ENCODE results near the gene HDAC4.

The HDAC4 gene

DNA sequence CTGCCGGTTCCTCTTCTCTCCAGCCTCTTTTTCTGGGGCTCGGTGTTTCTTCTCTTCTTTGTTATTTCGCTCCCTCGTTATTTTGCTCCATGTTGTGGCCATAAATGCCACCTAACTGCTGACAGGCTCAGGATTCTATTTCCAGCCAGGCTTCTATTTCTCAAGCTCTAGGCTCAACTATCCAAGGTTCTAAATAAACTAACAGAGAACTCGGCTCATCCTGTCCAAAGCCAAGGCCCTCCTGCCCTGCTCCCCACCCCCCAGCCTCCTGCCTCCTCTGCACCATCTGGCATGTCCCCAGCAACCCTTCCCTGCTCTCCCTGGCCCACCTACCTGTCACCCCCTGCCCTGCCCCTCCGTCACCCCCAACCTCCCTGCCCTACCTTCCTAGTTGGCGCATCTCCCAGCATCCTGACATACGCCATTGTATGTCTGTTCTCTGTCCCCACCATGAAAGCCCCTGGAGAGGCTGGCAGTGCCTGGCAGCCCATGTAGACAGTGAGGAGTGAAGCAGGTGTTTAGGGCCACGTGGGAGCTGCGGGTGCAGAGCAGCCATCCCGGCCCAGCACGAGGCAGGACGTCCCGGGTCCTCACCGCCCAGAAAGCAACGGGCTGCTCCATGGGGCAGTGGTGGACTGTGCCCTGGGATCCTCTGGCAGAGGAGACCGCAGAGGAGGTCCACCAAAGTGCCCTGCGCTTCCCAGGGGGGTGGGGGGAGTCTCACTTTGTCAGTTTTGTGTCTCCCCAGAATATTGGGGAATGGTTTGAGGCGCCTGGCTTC, 366.1 kb downstream of the HDAC4 start:
- DNase-seq, result no peak

DNA sequence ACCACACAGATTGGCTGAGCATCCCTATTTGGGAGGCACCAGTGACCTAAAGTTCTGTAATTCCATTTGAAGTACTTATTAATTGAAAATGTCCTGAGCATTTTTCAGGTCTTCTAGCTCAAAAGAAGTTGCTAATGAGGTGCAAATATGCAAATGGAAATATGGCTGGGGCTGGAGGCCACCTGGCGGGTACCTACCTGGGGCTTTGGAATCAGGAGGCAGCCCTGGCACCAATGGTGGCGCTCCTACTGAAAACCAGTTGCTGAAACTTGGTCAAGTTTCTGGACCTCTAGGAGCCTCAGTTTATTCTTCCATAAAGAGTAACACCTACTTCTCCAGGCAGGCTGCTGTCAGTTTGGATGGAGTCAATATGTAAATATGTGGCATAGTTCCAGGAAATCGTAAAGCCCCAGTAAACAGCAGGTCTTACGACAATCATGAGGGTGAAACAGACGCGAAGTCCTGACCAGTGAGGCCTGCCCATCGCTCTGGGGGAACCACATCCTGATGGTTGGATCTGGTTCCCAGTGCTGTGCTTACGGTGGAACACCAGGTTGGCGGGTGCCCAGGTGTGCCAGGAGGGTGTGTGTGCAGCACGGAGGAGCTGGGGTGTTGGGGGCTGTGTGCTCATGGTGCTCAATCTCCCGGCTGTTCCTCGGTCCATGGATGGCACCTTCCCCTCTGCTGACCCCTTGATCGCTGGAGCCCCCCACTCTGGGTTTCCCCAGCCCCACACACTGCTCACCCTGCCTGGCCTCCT, 366.8 kb downstream of the HDAC4 start:
- DNase-seq, result no peak

DNA sequence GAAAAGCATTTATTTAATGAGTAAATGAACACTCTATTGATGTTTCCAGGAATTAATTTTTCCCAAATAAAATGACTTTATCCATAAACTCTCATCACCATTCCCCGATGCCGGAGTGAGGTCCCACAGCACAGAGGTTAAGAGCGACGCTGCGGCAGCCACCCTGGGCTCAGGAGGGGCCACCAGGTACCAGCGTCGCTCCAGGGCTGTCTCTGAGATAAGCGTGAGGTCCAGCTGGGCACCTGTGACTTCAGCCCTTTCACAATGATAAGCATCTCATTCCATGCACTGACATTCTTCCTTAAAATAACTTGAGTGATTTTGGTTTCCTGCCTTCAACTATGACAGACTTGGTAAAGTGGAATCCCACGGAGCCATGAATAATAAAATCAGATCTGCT, 370.9 kb downstream of the HDAC4 start:
- no peak for DNase-seq

DNA sequence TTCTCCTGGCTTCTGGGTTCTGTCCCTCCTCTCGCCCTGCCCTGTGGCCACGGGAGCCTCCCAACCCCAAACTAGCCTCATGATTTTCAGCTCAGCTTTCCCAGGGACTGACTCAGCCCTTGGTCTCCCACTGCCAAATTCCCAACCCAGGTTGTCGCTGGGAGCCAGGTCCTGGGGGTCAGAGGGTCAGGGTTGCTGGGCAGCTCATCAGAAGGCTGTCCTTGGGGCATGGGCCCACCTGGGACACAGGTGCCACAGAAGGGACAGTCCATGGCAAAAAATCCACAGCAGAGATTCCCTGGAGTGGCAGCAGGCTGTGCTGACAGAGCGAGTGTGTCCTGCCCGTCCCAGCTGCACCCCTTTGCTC, 372.6 kb downstream of the HDAC4 start:
- DNase-seq, result no peak

DNA sequence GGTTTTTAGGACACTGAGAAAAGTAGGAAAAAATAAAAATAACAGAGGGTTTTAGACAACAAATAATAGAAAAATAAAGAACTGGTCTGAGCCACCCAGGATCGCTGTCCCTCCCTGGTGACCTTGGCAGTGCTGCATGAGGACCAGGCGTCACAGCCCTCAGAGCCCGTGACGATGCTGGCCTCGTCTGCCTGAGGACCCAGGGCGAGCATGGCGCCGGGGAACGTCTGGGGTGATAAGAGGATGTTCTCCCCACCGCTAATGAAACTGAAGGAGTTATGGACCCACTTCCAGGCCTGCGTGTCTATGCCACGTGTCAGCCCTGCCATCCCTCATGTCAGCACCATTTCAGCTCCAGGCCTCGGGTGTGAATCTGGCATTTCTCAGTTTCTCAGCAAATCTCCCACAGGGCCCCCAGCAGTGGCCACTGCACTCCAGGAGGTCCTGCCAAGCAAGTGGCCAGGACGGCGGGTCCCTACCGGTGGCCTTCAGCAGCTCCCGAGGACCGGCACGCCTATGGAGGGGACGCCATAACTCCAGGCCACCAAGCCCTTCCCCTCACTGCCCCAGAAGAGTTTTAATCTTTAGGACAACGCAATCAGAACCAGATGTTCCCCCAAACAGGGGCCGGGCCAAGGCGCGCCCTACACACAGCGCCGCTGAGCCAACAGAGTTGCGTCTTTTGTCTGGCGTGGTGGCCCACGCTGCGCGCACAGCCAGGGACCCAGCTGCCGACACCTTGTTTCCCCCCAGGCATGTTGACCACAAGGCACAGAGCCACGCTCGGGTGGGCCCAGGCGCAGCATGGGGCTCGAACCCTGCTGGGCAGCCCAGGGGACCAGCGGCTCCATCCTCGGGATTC, 373.2 kb downstream of the HDAC4 start:
- DNase-seq, result no peak

DNA sequence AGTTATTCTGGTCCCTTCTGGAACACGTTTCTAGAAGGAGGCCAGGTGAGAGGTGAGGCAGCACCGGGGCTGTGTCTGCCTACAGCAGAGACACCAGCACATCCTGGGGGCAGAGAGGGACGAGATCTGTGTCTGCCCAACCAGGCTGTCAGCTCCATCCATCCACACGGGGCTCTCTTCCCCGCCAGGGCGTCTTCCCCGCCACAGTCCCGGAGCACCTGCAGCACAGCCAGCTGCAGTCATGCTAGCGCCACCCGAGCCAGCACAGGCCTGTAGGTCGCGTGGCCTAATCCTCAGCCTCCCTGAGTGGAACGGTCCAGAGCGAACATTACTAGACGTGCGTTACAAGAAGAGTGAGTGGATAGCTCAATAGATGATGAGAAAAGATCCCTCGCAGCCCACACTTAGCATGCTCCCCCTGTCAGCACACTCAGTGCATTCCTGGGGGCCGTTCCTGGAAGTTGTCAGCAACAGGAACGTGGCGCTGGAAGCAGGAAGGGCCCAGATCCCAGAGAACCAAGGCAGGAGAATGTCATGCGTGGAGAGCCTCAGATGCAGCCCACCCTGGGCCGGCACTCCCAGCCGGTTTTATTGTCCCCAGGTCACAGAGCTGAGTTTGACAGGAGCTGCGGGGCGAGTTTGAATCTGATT, 374.0 kb downstream of the HDAC4 start:
- DNase-seq, result no peak

DNA sequence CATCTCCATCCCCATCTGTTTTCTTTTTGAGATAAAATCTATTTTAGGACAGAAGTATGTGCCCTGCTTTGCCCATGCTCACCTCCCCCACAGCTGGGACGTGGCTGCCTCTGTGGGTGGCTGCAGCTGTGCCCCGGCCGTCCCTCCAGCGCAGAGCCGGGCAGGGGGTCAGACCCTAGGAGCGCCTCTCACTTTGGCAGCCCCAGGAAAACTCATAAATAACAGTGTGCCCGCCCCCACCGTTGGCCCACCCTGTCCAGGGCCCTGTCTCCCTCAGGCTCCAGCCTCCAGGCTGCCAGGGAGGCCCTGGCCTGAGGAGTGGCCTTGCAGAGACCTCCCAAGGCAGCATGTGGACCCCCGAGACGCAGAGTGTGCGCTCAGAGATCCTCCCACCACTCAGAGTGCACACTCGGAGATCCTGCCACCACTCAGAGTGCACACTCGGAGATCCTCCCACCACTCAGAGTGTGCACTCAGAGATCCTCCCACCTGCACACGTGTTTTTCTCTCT, 374.8 kb downstream of the HDAC4 start:
- DNase-seq, result no peak

DNA sequence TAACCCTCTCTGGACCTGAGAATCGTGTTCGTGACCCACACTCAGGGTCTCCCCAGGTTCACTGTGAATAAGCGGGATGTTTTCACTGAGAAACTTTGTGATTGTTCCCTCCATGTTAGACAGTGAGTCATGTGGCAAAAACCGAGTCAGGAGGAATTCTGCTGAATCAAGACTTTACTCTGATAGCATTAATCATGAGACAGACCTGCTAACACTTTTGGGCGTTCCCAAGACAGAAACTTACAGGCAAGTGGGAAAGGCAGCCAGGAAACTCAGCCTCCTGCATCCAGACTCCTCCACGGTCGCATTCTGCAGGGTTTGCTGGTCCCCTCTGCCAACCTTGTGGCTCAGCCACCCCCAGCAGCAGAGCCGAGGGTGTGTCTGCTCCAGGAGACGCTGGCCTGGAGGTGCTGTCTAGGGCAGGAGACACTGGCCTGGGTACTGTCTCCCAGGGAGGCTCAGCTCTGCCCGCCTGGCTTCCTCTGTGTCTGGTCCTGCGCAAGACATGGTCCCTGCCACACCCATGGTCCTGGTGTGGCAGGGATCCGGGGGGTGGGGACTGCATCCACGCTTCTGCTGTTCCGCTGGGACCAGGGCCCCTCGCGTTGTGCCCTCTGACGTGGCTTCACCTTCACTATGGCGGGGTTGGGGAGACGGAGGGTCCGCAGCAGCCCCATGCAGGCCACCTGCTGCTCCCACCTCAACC, 375.6 kb downstream of the HDAC4 start:
- DNase-seq, result no peak

DNA sequence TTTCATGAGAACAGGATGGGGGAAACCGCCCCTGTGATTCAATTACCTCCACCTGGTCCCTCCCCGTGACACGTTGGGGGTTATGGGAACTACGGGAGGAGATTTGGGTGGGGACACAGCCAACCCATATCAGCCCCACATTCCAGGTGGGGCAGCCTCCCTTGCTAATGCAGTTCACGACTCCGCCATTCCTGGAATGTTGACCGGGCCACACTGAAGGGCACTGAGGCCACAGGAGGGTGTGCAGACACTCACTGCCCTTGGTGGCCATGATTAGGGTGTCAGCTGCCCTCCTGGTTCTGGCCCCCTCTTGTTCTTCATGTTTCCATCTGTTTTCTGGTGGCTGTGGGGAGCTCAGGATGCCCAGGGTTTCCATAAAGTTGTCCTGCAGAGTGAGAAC, 376.6 kb downstream of the HDAC4 start:
- DNase-seq, result no peak

DNA sequence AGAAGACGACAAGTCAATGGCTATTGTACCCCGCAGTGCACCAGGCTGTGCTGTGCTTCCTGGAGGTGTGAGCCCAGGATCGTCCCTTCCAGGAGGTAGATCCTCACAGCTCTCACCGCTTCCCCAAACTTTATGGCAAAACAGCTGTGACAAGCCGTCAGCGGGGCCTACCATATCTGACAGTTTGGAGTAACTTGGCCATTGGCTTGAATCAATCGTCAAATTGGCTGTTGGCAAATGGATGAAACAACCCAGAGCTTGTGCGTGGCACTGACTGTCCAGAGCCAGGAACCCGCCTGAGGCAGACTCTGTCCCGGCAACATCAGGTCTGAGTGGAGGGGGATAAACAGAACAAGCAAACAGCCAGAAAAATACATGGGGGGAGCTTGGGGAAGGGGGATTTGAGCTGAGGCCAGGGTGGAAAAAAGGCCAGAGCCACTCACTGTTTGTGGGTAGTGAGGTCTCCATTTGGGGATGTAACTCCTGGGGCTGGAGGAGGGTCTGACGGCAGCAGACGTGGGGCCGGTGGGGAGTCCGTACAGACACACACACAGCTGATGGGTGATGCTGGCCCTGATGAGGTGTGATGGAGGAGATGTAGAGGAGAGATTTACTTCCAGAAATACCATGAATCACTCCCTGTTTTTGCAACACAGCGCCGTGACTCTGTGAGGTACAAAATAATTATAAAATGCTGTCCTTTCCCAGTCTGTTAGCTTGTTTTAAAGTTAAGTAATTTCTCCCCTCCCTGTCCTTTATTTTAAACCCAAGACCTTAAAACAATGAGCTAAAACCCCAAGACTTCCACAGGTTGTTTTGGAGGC, 378.2 kb downstream of the HDAC4 start:
- no peak for DNase-seq

DNA sequence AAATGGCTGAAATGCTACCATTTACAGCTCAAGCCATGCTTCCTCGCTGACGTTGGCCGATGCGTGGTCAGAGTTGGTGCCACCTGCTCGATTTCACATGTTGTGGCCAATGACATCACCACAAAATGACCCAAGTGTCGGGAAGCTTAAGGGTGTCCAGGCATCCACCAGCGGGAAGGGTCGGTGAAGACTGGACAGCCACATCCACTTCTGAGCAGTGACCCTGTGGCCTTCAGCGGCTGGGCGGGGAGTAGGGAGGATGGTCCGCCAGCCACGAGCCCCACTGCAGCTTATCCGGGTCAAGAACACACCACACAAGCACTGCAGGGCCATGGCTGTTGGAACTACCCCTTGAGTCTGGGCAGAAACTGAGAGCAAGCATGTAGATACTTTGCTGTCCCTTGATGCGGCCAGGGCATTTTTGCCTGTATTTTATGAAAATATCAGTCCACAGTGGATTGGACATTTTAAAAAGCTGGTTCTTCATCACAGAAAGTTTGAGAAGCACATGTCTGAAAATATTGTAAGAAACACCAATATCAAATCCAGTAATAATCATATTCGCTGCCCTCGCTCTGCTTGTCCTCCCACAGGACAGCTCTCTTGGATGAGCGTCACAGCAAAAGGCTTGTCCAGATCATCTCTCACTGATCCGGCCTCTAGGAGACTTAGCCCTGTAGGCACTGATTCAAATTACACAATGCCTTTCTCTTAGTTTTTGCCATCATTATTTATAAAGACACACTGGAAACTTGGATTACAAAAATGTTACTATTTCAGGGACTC, 379.0 kb downstream of the HDAC4 start:
- DNase-seq, result no peak

DNA sequence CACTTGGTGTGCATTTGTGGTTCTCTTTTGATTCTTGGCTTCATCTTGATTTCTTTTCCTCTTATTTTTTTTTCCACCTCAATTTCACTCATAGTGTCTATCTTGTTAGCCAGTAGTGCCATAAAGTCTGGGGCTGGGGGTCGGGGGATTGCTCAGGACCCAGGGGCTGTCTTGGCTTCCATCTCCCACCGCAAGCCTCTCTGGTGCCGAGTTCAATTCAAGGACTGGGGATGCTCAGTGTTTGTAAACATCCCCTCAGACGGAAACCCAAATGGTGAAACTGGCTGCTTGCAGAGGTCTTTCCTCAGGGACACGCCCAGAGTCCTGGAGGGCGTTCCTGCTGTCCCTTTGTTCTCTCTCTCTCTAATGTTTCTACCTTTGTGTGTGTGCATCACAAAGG, 379.6 kb downstream of the HDAC4 start:
- no peak for DNase-seq

DNA sequence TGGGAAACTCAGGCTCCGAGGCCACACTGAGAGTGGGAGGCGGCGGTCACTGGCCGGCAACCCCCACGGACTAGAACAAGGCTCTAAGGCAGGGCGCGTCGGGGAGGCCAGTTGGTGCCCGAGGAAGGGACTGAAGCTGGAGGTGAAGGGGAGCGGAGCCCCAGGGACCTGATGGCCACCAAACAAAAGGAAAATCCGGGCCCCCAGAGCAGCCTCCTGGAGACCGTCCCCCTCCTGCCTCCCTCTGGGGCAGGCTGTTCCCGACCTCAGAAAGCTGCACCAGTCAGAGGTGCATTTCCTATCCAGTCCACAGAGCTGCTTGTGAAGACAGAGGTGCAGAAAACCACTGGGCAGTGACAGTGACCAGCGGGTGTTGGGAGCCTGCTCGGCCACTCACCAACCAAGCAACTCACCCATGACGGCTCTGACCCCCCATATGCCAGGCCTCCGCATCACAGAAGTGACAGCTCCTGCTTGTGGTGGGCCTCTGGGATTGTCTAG, 380.2 kb downstream of the HDAC4 start:
- DNase-seq, result no peak

DNA sequence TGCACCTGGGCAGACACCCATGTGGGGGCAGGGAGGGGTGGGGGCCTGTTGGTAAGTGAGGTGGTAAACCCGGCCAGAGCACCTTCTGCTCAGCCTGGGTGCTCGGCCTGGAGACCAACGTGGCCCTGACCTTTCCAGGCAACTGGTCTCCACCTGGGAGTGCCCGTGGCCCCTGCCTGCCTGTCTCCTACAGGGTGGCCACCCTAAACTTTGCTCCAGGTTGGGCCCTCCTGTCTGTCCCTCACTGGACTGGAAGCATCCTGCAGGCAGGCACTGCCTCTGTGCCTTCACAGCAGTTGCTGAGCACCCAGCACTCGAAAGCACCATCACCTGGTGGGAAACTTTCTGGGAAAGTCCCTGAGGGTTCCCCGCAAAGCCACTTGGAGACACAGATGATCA, 381.6 kb downstream of the HDAC4 start:
- DNase-seq, result no peak

DNA sequence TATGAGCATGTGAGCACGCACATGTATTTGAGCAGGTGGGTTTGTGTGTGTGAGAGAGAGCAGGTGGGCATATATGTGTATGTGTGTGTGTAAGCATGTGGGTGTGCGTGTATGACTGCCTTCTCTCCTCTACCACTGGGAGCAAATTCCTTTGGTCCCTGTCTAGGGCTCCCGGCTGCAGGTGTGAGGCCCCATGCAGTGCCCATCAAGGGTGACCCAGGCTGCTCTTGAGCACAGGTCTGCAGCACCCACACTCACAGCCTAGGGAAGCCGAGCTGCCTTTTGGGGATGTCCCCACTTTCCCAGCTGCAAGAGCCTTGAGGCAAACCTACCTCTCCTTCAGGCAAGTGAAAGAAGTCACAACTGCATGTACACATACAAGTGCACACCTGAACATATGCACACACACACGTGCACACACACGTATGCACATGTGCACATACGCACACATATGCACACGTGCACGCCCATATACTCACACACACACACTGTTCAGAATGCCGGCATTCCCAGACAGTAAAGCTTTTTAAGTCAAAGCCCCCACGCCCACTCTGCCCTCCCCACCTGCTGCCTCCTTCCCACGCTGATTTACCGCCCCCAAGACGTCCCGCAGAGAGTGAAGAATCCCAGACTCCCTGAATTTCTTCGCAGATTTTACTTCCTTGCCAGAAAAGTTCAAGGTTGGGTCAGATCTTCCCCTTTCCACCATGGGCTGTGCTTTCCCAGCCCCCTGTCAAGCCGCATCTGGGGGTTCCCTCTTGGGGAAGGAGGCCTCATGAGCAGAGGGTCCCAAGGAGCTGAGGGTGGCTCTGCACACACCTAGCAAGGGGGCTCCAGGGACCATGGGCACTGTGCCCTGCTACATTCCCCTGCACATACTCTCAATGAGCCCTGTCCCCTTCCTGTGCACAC, 382.3 kb downstream of the HDAC4 start:
- DNase-seq, result no peak

DNA sequence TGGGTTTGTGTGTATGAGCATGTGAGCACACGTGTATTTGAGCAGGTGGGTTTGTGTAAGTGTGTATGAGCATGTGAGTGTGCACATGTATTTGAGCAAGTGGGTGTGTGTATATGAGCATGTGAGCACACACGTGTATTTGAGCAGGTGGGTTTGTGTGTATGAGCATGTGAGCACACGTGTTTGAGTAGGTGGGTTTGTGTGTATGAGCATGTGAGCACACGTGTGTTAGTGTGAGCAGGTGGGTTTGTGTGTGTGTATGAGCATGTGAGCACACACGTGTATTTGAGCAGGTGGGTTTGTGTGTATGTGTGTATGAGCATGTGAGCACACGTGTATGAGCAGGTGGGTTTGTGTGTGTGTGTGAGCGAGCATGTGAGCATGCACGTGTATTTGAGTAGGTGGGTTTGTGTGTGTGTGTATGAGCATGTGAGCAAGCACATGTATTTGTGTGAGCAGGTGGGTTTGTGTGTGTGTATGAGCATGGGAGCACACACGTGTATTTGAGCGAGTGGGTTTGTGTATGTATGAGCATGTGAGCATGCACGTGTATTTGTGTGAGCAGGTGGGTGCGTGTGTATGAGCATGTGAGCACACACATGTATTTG, 383.2 kb downstream of the HDAC4 start:
- DNase-seq, result no peak

DNA sequence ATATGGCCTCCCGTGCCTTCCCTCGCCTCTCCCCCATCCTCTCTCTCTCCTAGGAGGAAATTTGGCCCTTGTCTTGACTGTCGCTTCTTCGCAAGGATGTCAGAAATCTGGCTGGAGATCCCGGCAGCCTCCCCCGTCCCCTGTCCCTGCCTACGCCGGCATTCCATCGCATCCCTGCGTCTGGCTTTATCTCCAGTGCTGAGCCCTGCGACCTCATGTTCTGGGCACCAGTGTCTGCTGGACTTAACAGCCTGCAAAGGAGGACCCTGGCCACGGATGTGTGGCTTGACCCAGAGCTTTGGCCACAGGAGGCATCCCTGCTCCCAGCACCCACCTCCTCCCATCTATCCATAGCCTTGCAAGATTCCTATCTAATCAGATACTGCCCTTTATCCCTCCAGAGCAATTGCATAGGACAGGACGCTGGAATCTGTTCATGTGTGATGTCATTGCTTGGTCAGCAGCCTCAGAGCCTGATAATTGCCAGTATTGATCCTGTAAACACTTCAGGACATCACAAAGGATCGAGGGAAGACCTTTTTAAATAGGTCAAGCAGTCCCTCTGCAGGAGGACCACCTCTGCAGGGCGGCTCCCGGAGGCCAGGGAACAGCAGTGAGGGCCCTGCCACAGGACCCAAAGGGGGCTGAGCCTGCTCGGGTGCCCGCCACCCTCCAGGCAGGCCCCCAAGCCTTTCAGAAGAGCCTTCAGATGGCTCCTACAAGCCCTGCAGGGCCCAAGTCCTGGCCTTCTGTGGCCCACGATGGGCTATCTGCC, 384.7 kb downstream of the HDAC4 start:
- DNase-seq, result no peak

Data from NCI-H1436 treated with DMSO at 0.1 percent for 48 hours (cell line).